Measurements from ENCODE around the gene P4HA2.

Gene P4HA2

GRCh38 chr5:132227485-132228240 is at the start of gene P4HA2:
TSS of gene P4HA2 (minus strand) at chr5:132227853. CDS start at chr5:132218626, 9,227 bp downstream.
- DNase-seq (ENCODE audit: low read depth), result no peak

DNA sequence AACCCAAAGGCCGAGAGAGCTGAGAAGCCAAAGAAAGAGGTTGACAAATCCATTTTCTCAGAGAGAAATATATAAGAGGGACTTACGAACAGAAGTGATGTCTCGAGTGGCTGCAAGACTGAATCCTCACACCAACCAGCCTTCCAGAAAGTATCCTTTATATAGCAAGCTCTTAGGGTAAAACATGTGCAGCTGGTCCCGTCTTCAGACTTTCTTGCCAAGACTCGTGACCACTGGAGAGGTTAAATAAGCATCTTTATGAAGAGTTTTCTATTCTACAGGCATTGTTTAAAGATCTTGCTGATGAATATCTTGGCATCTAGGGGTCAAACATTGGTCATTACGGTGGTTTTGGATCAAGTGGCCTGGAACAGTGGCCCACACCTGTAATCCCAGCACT is 49.6 kb upstream of the P4HA2 start:
- no peak for DNase-seq (ENCODE audit: low read depth)

DNA sequence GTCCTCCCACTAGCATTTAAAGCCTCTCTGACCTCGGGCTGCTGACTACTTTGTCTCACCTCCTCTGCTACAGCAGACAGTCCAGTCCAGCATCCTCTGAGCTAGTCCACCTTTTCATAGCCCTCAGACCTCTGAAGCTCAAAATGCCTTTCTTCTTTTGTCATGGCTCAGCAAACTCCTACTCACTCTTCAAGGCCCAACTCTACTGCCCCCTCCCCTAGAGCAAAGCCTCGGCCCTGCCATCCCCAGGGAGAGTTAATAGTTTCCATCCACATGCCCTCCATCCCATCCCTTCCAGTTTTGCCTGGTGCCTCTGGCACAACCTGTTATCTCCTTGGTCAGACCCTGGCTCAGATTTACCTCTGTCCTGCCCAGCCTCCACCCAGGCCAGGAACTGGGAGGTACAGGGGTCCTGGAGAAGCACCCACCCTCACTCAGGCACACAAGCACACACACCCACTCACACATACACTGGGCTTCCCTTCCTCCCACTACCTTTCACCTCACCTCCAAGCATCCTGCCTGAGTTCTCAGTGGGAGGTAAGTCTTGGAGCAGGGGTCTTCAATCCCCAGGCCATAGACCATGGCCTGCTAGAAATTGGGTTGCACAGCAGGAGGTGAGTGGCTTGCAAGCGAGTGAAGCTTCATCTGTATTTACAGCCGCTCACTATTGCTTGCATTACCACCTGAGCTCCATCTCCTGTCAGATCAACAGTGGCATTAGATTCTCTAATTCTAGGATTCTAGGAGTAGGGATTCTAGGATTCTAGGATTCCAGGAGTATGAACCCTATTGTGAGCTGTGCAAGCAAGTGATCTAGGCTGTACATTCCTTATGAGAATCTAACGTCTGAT is 47.9 kb upstream of the P4HA2 start:
- no peak for DNase-seq (ENCODE audit: low read depth)

GRCh38 chr5:132274050-132274792 is 46.6 kb upstream of the P4HA2 start:
- no peak for DNase-seq (ENCODE audit: low read depth)

DNA sequence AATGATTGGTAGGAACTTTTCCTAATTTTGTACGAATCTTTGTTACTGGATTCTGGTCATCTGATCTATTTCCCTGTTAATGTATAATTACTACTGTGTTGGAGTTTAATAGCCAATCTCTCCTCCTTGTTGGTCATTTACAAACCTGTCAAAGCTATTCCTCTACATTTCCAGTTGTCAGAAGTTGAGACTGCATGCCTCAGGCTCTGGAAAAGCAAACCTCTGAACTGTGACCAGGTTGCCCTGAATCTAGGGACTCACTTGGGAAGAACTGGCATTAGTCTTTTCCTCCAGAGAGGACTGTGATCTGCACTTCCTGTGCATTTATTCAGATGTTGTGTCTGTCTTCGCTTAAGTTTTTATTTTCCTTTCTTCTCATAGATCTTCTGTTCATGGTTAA is 46.0 kb upstream of the P4HA2 start:
- no peak for DNase-seq (ENCODE audit: low read depth)

DNA sequence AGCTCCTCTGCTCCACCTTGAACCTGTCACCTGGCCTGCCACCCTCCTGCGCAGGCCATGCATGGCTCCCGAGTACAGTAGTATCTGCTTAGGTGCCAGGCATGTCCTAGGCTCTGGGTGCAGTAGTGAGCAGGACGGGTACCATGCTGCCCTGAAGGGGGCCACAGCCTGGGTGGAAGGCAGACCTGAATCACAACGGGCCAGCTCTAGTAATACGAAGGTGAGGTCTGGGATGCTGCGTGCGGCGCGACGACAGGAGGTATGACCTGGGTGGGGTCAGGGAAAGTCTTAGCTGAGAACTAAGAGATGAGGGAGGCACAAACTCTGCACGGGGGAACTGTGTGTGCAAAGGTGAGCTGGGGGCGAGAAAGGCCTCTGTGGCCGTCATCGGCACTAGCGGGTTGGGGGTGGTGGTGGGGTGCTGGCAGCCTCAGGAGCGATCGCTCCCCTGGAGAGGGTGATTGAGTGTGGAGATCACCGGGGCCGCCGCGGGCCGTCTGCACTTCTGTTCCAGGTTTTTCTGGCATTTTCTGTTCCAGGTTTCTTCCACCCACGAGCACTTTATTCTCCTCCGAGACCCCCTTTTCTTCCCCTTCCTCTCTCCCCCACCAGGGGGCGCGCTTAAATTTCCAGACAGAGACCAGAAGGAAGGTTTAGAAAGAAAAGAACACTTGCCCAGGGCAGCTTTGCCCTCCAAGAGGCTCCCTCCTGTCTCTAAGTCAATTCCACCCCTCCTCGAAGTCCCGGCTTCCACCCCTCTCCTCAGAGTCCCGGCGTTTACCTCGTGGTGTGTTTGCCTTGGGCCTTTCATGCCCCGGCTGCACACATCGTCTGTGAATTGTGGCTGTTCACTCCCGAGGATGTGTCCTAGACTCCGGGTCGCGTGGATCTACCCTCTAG is 44.9 kb upstream of the P4HA2 start:
- DNase-seq (ENCODE audit: low read depth), result peak; percentile 59

DNA sequence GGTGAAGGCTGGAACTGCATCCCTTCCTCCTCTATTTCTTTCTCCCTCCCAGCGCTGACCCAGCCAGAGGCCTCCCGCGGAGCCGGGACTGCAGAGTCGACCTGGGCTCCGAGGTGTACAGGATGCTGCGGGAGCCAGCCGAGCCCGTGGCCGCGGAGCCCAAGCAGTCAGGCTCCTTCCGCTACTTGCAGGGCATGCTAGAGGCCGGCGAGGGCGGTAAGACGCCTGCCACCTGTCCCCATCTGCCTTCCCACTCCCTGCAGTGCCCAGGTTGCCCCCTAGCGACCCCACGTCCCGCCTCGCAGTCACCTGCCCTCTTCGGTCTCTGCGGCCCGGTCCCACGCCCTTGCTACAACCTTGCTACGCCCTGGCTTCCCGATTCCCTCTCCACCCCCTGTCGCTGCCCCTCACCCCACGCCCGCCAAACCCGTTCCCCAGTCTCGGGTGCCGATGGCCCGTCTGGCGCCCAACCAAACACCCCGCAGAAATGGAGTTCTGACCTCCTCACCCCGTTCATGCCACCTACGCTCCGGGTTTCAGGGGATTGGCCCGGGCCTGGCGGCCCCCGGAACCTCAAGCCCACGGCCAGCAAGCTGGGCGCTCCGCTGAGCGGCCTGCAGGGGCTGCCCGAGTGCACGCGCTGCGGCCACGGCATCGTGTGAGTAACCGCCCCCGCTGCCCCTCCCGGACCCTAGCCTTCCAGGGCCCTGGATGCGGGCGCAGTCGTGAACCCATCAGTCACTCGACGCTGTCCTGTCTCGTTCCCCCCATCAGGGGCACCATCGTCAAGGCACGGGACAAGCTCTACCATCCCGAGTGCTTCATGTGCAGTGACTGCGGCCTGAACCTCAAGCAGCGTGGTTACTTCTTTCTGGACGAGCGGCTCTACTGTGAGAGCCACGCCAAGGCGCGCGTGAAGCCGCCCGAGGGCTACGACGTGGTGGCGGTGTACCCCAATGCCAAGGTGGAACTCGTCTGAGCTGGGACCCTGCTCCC is 43.9 kb upstream of the P4HA2 start:
- no peak for DNase-seq (ENCODE audit: low read depth)

- no peak for DNase-seq (ENCODE audit: low read depth)
These were observed 43.1 kb upstream of the P4HA2 start for GRCh38 chr5:132270706-132271105.

- DNase-seq (ENCODE audit: low read depth), result no peak
These were observed 42.6 kb upstream of the P4HA2 start for GRCh38 chr5:132270335-132270665.

GRCh38 chr5:132269635-132270334 is 42.1 kb upstream of the P4HA2 start:
- DNase-seq (ENCODE audit: low read depth), result no peak

DNA sequence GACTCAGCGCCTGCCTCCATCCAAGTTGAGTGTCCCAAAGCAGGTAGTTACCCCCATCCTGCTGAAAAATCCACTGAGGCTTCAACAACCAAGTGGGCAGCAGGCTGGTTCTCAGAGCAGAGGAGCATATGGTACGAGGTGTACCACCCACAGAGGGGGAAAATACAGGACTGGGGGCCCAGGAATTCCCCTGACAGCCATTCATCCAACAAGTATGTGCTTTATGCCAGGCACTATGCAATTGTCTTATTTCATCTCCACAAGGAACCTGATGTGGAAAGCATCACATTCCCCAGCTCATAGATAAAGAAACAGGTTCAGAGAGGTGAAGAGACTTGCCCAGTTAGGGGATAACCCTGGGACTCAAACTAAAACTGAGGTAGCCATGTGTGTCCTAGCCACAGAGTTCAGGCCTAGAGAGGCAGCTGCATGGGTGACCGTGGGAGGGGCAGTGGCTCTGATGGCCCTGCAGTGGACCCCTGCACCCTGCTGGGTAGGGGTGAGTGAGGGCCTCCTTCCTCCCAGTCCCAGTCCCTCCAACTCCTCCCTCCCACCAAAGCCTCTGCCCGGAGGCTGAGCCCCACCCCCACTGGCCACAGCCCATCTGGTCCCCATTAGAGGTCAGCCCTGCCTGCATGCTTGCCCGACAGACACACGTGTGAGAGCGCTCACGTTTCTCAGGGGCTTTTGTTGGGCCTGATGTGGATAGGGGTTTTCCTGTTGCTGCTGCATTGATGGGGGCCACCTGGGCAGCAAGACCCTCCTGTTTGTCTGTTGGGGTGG is 41.3 kb upstream of the P4HA2 start:
- DNase-seq (ENCODE audit: low read depth), result no peak

- DNase-seq (ENCODE audit: low read depth), result no peak
These were observed 40.5 kb upstream of the P4HA2 start for GRCh38 chr5:132267931-132268768.

- DNase-seq (ENCODE audit: low read depth), result no peak
These were observed 39.6 kb upstream of the P4HA2 start for GRCh38 chr5:132267166-132267739.

- no peak for DNase-seq (ENCODE audit: low read depth)
These were observed 39.1 kb upstream of the P4HA2 start for GRCh38 chr5:132266836-132267160.

GRCh38 chr5:132266031-132266835 is 38.6 kb upstream of the P4HA2 start:
- DNase-seq (ENCODE audit: low read depth), result no peak

- DNase-seq (ENCODE audit: low read depth), result no peak
These were observed 37.8 kb upstream of the P4HA2 start for GRCh38 chr5:132265336-132266030.

All from stimulated activated CD8-positive, alpha-beta memory T cell treated with anti-CD3 and anti-CD28 coated beads, Interleukin-12 subunit alpha, Interleukin-12 subunit beta, amount 100 ng/mL, for 1 hour (primary cell).